Measurements from ENCODE around the gene RAD23A.
"Not testable (repeated sequence)": the region's sequence is repeated elsewhere in the genome, so short reads cannot be mapped to it uniquely, and the experiment has no call there.

DNA sequence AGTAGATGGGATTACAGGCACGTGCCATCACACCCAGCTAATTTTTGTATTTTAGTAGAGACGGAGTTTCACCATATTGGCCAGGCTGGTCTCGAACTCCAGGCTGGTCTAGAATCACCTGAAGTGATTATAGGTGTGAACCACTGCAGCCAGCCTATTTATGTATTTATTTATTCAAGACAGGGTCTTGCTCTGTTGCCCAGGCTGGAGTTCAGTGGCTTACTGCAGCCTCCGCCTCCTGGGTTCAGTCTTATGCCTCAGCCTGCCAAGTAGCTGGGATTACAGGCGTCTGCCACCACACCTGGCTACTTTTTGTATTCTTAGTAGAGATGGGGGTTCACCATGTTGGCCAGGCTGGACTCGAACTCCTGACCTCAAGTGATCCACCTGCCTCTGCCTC lies 6.4 kb downstream of the RAD23A start:
- TF ChIP-seq, protein P1, sequence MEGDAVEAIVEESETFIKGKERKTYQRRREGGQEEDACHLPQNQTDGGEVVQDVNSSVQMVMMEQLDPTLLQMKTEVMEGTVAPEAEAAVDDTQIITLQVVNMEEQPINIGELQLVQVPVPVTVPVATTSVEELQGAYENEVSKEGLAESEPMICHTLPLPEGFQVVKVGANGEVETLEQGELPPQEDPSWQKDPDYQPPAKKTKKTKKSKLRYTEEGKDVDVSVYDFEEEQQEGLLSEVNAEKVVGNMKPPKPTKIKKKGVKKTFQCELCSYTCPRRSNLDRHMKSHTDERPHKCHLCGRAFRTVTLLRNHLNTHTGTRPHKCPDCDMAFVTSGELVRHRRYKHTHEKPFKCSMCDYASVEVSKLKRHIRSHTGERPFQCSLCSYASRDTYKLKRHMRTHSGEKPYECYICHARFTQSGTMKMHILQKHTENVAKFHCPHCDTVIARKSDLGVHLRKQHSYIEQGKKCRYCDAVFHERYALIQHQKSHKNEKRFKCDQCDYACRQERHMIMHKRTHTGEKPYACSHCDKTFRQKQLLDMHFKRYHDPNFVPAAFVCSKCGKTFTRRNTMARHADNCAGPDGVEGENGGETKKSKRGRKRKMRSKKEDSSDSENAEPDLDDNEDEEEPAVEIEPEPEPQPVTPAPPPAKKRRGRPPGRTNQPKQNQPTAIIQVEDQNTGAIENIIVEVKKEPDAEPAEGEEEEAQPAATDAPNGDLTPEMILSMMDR (IDR thresholded peaks at IDR 0.05): not testable (repeated sequence)
- TF ChIP-seq POLR2A (IDR thresholded peaks at IDR 0.05): not testable (repeated sequence)

Data from thyroid gland (tissue), 4 donors.